Measurements from ENCODE around the gene MTCL3.

The MTCL3 gene

GRCh38 chr6:127486934-127487333 lies 32.2 kb downstream of the MTCL3 start:
- Histone ChIP-seq H4K20me1 (replicated peaks; ENCODE audit: control insufficient read depth, extremely low read depth, insufficient read depth, low read length) (no peaks in the 10 kb centered on the region), H3K79me2 (ENCODE audit: control insufficient read depth, insufficient read depth, low read length) (no peaks in the 10 kb centered on the region), H3K4me3 (replicated peaks in 1 of 3; ENCODE audit: insufficient read depth in 1 of 3, low read depth in 1 of 3, low read length in 3 of 3) (no peak overlapping the region), H3K4me1 (ENCODE audit: control insufficient read depth, extremely low read depth, insufficient read depth, low read length) (peaks cover 4% of the 10 kb centered on the region), H3K36me3 (ENCODE audit: control insufficient read depth in 2 of 2, extremely low read depth in 1 of 2, insufficient read depth in 2 of 2, low read length in 2 of 2) (no peaks in the 10 kb centered on the region), H3K9me3 (replicated peaks; ENCODE audit: control insufficient read depth, insufficient read depth, low read length) (no peaks in the 10 kb centered on the region), H3K4me2 (ENCODE audit: insufficient read depth, low read length) (no peak overlapping the region), H3K9me1 (replicated peaks; ENCODE audit: control insufficient read depth, extremely low read depth, insufficient read depth, low read length) (no peaks in the 10 kb centered on the region), H3K27me3 (ENCODE audit: control insufficient read depth in 2 of 2, insufficient read depth in 2 of 2, low read length in 2 of 2) (peaks cover 11 to 17% of the 10 kb centered on the region in 2 experiments), H2AFZ (ENCODE audit: low read depth, low read length) (no peak overlapping the region), H3K9ac (replicated peaks; ENCODE audit: extremely low read depth, insufficient read depth, low read length) (no peak overlapping the region), H3K27ac (ENCODE audit: insufficient read depth, low read depth, low read length) (no peak overlapping the region)
- intact Hi-C loops (cut with micrococcal nuclease): no loop called here
- CTCF ChIA-PET: interaction anchor here (2.5 kb wide), 1 partner anchor 29 kb away, joined by 11 read pairs; no protein-coding TSS in a partner anchor
- FAIRE-seq: no peak
- DNase-seq (ENCODE audit: low read depth, low spot score): no peak
- TF ChIP-seq MAX (IDR thresholded peaks at IDR 0.05; ENCODE audit: insufficient read depth, insufficient read length) (no peak), EZH2 (IDR thresholded peaks at IDR 0.05; ENCODE audit: borderline replicate concordance, low read depth, low read length, severe bottlenecking) (no peak), FOS (IDR thresholded peaks at IDR 0.05; ENCODE audit: borderline replicate concordance, insufficient read depth, low read length) (no peak), POLR2AphosphoS5 (IDR thresholded peaks at IDR 0.05; ENCODE audit: insufficient read depth, low read depth, low read length) (no peak), MYC (IDR thresholded peaks at IDR 0.05; ENCODE audit: low read depth, low read length) (no peak), GATA2 (IDR thresholded peaks at IDR 0.05; ENCODE audit: insufficient read depth, insufficient read length, low read depth, low read length) (no peak), JUN (IDR thresholded peaks at IDR 0.05; ENCODE audit: borderline replicate concordance, insufficient read depth, insufficient read length, low read depth) (no peak), POLR2A (IDR thresholded peaks at IDR 0.05; ENCODE audit: low read depth, low read length) (no peak)
- TF ChIP-seq, protein P1, sequence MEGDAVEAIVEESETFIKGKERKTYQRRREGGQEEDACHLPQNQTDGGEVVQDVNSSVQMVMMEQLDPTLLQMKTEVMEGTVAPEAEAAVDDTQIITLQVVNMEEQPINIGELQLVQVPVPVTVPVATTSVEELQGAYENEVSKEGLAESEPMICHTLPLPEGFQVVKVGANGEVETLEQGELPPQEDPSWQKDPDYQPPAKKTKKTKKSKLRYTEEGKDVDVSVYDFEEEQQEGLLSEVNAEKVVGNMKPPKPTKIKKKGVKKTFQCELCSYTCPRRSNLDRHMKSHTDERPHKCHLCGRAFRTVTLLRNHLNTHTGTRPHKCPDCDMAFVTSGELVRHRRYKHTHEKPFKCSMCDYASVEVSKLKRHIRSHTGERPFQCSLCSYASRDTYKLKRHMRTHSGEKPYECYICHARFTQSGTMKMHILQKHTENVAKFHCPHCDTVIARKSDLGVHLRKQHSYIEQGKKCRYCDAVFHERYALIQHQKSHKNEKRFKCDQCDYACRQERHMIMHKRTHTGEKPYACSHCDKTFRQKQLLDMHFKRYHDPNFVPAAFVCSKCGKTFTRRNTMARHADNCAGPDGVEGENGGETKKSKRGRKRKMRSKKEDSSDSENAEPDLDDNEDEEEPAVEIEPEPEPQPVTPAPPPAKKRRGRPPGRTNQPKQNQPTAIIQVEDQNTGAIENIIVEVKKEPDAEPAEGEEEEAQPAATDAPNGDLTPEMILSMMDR (IDR thresholded peaks at IDR 0.05; ENCODE audit: extremely low read depth in 1 of 2, insufficient read depth in 1 of 2, low read depth in 1 of 2, low read length in 2 of 2): no peak
- dilution Hi-C loops (cut with MboI; ENCODE audit: extremely low pct_ligation_motif_present, low sequenced_read_pairs): no loop called here
- POLR2A ChIA-PET: no interaction called here
- no TSS peak for BruUV-seq (replicated peaks)
